NAMALWA (cell line): ENCODE results near the gene SMURF1.

ENCODE experiments used
- DNase-seq: peaks from one replicate; pipeline ENCODE4 v3.0.0-alpha.2; 2015; ENCODE audit warnings: low spot score

The SMURF1 gene

DNA sequence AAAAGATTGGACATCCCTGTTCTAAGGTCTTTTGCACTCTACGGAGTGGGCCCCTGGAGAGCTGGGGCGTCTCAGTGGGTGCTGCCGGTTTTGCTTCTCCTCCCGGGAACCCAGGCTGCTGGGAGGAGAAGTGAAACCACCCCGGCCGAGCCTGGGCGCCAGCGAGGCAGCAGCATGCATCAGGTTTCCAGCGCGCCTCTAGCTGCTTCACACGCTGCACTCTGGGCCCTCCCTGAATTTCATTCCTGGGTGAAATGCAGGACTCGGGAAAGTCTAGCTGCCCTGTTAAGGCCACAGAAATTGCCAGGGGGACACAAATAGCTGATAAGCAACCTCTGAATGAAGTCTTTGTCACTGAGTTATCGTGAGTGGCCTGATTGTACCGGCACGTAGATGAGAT lies 138.1 kb downstream of the SMURF1 start:
- peak; percentile 41 for DNase-seq

DNA sequence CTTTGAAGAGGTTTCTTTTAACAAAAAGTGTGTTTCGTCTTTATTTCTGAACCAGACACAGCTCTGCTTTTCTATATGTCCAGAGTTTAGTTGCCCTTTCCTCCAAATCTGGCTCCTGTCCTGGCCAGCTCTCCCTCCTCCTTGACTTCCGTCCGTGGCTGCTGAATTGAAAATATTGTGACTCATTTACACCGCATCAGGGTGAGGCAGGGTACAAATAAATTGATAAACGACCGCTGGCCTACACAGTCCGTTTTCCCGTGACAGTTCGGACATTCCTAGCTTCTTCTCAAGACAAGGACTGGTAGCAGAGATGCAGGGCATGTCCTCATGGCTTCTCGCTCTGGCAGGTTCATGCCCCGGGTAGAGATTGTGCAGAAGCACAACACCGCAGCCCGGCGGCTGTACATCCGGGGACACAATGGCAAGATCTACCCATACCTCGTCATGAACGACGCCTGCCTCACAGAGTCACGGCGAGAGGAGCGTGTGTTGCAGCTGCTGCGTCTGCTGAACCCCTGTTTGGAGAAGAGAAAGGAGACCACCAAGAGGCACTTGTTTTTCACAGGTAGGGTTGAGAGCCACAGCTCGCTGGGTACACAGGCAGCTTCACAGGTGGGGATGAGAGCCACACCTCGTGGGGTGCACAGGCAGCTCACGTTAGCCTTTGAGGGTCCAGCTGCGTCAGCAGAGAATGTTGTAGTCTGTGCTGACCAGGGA lies 139.0 kb downstream of the SMURF1 start:
- no peak for DNase-seq

DNA sequence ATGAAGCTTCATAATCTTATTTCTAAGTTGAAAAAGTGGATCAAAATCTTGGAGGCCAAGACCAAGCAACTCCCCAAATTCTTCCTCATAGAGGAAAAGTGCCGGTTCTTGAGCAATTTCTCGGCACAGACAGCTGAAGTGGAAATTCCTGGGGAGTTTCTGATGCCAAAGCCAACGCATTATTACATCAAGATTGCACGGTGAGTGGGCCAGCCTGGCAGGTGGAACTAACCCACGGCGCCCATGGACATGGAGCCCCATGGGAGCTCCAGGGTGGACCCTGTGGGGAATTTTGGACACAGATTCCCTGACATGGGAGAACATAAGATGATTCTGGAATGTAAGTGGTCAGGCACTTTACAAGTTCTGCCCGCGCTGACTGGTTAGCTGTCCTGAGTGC lies 139.7 kb downstream of the SMURF1 start:
- no peak for DNase-seq

DNA sequence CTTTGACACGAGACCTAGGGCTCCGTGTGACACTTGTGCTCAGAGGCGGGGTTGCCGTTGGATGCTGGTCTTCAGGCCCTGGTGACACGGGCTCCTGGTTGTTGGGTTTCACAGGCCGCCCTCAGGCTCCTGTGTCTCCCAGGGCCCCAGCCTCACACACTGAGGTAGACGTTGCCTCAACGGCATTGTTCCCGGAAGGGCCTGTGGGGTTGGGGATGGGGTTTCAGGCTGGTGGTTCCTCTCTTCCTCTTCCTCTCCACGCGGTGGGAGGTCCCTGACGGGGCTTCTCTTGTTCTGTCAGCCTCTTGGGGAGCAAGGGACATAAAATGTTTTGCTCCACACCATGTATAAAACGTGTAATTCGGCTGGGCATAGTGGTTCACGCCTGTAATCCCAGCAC lies 140.5 kb downstream of the SMURF1 start:
- DNase-seq: no peak

DNA sequence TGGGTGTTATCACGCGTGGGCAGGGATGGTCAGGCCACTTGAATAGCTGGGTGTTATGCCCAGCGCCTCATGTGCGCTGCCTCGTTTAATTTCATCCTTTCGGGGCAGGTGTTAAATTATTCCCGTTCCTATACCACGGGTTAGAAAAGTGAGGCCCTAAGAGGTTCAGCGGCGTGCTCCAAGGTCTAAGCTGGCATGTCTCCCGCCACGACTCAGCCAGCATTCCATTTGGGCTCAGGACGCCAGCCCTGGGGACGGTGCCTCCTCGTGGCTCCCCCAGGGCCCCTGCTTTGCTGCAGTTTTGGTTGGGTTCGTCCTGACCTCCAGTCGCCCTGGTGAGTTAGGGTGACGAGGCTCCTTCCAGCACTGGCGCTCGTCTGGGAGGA lies 141.1 kb downstream of the SMURF1 start:
- DNase-seq: no peak

DNA sequence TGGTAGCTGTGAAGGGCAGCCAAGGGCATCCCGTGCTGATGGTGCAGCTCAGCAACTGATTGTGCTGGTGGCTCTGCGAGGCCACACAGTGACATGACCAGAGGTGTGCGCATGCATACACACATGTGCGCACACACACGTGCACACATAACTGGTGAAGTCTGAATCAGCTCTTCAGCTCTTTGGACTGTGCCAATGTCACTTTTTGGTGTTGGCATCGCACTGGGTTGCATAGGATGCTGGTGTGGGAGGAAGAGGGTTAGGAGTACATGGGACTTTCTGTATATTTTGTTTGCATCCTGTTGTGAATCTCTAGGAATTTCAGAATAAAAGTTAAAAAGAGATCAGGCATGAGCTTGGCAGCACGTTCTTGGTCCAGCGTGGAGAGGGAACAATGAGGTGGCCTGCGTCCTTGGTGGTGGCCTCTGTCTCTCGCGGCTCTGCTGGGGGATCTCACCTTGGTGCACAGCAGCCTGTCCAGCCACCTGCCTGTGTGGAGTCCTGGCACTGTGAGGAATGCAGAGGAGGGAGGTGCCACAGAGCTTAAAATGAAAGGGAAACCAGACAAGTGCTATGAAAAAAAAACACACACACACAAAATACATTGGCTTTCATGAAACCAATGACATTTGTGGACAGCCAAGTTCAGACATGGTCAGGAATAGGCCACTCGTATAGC lies 141.6 kb downstream of the SMURF1 start:
- no peak for DNase-seq

DNA sequence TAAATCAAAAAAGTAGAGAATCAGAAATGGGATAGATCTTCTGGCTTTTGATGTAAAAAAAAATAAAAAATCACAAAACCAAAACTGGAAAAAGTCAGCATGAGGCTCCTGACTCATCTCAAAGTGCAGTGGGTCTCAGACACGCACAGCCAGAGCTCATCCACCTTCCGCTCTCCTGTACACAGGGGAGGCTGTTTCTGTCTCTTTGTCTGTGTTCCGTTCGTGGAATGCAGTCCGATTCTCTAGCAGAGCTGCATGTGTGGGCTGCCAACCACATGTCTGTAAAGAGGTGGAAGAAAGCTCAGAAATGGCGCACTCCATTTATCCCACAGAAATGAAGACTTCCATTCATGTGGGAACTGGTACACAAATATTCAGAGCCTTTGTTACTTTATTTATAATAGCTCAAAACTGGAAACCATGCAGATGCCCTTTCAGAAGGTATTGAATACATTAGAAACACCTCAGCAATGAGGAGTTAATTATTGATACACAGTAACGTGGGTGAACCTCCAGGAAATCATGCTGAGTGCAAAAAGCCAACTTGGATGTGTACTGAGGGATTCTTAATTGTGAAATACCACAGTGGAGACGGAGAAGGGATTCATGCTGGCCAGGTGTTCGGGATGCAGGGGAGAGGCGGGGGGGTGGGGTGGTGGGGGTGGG lies 142.3 kb downstream of the SMURF1 start:
- DNase-seq: no peak

DNA sequence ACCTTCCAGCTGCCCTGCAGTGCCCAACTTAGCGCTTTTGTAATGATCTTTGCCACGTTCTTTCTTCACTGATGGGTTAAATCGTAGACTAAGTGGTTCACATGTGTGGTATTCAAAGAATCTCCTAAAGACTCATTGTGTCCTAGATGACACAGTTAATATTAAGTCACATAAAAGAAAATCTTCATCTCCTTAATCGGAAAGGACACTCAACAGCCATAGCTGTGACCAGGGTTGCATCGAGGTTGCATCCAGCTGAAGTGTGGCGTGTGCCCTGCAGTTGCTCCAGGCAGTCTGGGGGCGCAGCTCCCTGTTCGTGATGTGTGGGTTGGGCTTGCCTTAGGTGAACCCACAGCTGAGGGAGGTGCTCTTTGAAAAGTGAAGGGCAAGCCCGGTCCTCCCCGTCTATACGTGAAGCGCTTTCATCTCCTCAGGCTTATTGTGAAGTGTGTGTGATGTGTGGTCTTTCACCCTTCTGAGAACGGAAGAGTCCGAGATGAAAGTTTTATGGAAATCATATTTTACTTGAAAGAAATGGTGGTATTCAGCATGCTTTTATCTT lies 142.9 kb downstream of the SMURF1 start:
- no peak for DNase-seq

DNA sequence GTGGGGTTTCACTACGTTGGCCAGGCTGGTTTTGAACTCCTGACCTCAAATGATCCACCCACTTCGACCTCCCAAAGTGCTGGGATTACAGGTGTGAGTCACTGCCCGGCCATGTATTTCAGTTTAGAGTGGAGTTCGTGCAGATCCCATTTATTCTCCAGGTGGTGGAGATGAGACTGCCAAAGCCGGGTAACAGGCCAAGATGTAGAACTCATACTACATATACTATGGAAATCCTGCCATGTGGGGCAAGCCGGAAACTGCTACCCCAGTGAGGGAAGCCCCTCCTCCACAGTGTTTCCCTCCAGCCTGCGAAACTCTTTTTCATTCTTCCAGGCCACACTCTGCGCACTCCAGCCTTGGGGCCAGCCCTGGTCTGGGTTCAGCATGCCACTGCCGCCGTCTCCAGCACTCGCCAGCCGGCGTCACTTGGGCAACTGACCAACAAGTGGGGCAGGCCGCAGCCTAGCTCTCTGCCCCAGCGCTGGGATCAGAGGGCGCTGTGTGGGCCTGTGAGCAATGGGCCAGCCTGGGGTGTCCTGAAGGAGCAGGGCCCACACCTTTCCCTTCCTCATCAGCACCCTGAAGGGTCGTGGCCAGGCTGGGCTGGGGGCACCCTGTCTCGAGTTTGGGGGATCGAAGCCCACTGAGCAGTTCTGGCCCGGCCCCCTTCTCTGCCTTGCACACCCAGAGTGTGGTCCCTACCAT lies 143.6 kb downstream of the SMURF1 start:
- no peak for DNase-seq

DNA sequence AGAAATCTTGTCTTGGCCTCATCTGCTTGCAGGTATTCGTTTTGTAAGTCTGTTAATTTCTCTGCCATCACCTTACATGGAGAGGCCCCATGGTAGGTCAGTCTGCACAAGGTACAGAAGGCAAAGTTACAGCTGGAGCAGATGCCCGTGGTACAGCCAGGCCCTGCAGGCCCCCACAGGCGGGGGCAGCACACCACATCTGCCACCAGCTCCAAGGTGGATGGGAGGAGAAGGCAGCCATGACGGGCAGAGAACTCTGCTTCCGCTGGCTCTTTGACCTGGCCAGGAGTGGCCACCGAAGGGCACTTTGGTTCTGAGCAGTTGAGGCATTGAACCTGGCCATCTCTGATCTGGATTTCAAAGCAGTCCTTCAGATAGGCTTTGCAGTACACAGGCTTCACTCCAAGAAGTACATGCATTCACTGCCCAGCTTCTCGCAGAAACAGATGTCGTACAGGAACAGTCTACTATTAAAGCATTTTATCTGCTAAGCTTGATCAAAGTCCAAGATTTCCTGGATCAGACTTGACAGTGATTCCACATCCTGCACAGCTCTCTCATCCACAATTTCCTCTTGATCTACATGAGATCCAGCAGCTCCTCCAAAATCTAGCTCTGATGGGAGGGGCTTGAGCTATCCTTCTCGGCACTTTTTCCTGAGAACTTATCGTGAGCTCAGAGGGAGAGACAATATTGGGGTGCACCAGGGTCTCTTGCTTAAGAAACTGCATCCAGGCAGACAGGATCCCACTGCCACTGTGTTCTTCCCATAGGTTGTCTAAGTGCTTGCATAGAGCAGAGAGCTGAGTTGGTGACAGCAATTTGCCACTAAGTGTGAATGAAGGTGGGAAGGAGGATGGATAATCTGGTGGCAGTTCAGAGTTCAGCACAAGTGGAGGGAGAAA lies 144.8 kb downstream of the SMURF1 start:
- DNase-seq: no peak

DNA sequence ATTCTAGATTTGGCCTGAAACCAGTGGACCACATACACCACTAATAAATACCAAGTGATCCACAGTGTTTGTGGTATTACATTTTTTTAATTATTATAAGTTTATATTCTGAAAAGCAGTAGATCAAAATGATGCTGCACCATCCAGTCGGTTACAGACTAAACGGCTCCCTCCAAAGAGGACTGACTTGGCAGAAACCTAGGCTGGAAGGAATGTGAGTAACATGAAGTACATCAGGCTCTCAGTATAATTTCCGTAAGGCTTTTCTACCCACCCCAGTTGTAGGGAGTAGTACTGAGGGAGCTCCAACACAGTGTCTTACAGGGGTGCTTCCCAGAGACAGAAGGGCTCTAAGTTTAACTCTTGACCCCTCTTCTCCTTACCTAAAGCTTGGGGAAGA lies 146.1 kb downstream of the SMURF1 start:
- no peak for DNase-seq

DNA sequence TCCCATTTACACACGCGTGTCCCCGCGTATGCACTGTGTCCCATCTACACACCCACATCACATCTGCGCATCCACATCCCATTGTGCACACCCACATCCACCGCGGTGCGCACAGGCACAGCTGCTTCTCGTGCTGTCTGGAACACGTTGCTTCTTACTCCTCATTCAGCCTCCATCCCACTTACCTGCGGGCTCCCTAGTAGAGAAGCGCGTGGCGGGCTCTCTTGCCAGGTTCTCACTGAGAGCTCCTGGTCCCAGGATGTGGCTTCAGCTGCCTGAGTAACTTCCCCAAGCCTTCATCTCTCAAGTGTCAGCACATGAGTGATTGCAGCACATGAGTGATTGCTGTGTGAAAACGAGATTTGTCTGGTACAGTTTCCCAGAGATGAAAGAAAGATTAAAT lies 147.8 kb downstream of the SMURF1 start:
- peak; percentile 44 for DNase-seq

DNA sequence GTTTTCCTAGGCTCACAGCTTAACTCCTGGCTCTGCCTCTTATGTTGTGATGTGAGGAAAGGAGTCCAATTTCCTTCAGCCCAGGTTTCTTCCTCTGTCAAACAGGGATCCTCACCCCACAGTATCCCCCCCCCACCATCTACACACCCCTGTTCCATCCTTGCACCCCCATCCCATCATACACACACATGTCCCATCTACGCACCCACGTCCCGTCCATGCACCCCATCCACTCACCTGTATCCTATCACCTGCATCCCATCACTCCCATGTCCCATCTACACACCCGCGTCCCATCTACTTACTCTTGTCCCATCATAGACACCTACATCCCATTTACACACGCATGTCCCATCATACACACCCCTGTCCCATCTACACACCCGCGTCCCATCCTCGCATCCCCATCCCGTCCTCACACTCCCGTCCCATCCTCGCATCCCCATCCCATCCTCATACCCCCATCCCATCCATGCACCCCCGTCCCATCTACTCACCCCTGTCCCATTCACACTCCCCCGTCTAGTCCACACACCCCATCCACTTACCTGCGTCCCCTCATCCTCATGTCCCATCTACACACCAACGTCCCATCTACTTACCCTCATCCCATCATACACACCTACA lies 148.3 kb downstream of the SMURF1 start:
- DNase-seq: no peak

DNA sequence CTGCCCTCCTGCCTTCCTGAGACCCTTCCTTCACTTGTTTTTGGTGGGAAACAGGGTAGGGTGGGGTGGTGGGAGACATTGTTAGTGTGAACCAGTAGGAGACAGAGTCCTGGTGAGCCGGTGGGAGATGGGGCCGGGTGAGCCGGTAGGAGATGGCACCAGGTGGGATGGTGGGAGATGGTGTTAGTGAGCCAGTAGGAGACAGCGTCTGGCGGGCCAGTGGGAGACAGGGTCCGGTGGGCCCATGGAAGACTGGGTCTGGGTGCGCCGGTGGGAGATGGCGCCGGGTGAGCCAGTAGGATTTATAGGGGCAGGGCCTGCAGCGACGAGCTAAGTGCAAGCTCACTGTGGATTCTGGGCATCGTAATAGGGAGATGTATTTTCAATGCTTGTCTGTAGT lies 148.8 kb downstream of the SMURF1 start:
- no peak for DNase-seq

DNA sequence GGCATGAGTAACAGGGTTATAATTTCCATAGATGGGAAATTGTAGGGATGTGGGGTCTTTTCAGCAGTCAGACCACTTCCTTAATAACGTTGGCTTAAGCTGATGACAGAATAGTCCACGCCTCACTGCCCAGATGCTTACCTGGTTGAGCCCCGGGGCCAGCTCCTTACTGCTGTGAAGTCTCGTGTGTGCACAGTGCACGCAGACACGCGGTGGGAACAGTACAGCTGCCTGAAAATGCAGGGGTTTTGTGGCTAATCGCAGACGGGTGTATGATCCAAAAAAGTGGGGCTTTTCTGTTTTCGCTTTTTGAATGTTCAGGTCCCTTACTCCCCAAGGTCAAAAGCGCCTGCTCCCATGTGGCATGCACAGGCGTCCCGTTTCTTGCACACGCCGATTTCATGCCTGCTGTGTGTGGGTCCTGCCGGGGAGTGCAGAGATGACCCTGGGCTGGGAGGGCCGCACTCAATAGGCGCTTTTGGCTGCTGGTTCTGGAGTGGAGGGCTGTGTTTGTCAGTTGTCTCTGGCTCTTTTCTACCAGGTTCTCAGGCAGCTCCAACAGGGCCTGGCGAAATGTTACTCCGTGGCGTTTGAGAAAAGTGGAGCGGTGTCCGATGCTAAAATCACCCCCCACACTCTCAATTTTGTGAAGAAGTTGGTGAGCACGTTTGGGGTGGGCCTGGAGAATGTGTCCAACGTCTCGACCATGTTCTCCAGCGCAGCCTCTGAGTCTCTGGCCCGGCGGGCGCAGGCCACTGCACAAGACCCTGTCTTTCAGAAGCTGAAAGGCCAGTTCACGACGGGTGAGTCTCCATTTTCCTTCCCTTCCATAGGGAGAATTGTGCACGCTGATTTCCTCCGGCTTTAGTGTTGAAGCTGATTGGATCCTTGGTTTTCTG lies 149.6 kb downstream of the SMURF1 start:
- no peak for DNase-seq

DNA sequence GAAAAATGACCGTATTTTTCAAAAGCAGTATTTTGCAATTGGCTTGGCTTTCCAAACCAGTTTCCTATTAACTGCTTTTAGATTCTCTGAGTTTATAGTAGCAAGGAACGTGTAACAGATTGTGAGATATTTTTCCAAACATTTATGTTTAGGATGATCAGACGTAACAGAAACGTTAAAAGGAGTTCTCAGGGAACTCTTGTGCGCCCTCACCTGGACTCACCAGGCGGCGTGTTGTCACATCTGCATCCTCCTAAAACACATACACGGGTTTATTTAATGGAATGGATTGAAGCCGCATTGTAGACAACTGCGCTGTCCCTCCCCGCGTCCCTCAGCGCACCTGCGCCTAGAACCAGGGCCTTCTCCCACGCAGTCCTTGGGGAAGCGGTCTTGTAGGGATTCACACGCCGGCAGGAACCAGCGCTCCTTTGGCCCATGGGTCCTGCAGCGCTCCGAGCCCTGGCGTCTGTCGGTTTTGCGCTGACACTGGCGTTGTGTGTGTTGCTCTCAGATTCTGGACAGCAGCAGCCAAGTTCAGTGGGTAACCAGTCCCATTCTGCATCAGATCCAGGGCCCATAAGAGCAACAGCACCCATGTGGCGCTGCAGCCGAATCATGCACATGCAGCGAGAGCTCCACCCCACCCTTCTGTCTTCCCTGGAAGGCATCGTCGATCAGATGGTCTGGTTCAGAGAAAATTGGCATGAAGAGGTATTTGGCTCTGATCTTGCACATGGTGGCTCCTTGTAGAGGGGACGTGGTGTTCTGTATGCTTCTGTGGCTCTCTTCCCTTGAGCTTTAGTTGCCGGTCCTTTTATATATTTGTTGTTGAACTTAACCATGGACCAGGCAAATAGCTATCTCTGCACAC lies 150.6 kb downstream of the SMURF1 start:
- DNase-seq: no peak

DNA sequence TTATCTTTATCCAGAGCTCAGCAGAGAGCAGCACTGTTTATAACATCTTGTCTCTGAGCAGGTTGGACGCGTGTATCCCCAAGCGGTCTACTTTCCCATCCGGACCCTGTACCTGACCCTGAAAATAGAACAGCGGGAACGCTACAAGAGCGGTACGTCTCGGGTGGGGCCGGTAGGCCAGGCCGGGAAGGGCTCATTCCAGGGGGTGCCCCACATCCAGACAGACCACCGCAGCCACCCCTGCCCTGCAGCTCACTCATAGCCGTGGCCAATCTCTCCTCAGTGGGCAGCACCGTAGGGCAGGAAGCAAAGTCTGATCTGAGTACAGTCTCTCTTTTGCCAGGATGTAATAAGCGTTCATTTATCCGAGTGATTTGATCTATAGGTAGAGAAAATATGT lies 151.8 kb downstream of the SMURF1 start:
- no peak for DNase-seq

DNA sequence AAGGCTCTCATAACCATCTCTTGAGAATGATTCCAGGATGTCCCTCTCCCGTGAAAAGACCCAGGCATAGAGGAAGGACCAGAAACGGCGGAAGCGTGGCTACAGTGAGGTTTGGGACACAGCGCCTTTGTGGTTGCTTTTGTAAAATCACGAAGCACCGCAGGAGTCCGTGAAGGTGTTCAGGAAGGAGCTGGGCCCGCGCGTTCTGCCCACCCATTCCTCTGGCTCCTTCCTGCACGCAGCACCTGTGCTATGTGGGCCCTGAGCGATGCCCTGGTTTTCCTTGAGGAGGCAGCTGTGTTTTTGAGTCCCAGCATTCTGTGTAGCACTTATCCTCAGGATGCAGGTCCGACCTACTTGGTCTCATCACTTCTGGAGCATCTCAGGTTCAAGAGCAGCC lies 152.8 kb downstream of the SMURF1 start:
- DNase-seq: no peak

DNA sequence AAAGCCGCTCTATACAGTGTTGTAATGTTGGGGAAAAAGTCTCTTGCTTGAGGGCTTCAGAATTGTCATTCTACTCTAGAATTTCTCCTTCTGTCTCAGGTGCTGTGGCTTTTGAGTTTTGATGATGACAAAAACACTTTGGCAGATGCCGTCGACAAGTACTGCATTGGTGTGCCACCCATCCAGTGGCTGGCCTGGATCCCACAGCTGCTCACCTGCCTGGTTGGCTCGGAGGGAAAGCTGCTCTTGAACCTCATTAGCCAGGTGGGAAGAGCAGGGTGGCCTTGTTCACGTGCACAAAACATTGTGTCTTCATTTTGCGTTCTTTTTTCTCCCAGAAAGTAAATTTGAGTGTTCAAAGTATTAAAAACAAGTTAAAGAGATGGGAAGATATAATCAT lies 153.6 kb downstream of the SMURF1 start:
- no peak for DNase-seq
